ENCODE results near the gene ASTN2. TPM values are rescaled to one million over a fixed set of nuclear protein-coding genes. Genes with fewer than 3 reads are reported as not detected.

ASTN2 gene
- total and polyA plus RNA-seq, 2 donors (not counting 3 experiments of a cell fraction or from before 2014, with no cell fraction given) = 1.0 to 1.9 TPM

DNA sequence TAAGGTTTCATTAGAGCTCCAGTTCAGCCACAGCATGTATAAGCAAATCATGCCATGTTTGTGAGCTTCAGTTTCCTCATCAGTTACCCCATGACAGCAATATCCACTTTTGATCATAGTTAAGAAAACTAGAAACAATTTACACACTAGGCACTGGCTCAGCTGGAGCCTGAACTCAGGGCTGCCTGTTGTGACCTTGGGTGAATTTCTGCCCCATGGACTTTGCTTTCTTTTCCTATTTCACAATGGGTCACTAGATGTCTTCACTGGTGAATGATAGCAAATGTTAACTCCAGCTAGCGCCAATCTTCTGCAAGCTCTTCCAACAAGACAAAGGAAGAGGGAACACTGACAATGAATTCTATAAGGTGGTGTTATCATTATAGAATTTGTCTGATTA, 961.1 kb downstream of the ASTN2 start:
- intact Hi-C loops (cut with micrococcal nuclease) (no loop called here), dilution Hi-C loops (cut with MboI; ENCODE audit: extremely low pct_ligation_motif_present, low sequenced_read_pairs) (no loop called here)
- FAIRE-seq = no peak
- Histone ChIP-seq H3K27ac (ENCODE audit: insufficient read depth, low read depth, low read length) (no peak overlapping the region), H2AFZ (ENCODE audit: low read depth, low read length) (no peak overlapping the region), H3K27me3 (ENCODE audit: control insufficient read depth in 2 of 2, insufficient read depth in 2 of 2, low read length in 2 of 2) (no peaks in the 10 kb centered on the region), H3K36me3 (ENCODE audit: control insufficient read depth in 2 of 2, extremely low read depth in 1 of 2, insufficient read depth in 2 of 2, low read length in 2 of 2) (no peaks in the 10 kb centered on the region), H3K79me2 (ENCODE audit: control insufficient read depth, insufficient read depth, low read length) (no peaks in the 10 kb centered on the region), H3K9ac (replicated peaks; ENCODE audit: extremely low read depth, insufficient read depth, low read length) (no peak overlapping the region), H3K4me2 (ENCODE audit: insufficient read depth, low read length) (no peak overlapping the region), H3K4me1 (ENCODE audit: control insufficient read depth, extremely low read depth, insufficient read depth, low read length) (no peaks in the 10 kb centered on the region), H3K9me3 (replicated peaks; ENCODE audit: control insufficient read depth, insufficient read depth, low read length) (no peaks in the 10 kb centered on the region), H4K20me1 (replicated peaks; ENCODE audit: control insufficient read depth, extremely low read depth, insufficient read depth, low read length) (no peaks in the 10 kb centered on the region), H3K4me3 (replicated peaks in 1 of 3; ENCODE audit: insufficient read depth in 1 of 3, low read depth in 1 of 3, low read length in 3 of 3) (no peak overlapping the region), H3K9me1 (replicated peaks; ENCODE audit: control insufficient read depth, extremely low read depth, insufficient read depth, low read length) (no peaks in the 10 kb centered on the region)
- no TSS peak for BruUV-seq (replicated peaks)
- no peak for TF ChIP-seq MYC (IDR thresholded peaks at IDR 0.05; ENCODE audit: low read depth, low read length)
- no peak for TF ChIP-seq EZH2 (IDR thresholded peaks at IDR 0.05; ENCODE audit: borderline replicate concordance, low read depth, low read length, severe bottlenecking)
- no peak for TF ChIP-seq JUN (IDR thresholded peaks at IDR 0.05; ENCODE audit: borderline replicate concordance, insufficient read depth, insufficient read length, low read depth)
- TF ChIP-seq, protein P1, sequence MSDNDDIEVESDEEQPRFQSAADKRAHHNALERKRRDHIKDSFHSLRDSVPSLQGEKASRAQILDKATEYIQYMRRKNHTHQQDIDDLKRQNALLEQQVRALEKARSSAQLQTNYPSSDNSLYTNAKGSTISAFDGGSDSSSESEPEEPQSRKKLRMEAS (IDR thresholded peaks at IDR 0.05; ENCODE audit: insufficient read depth, insufficient read length) = no peak
- no peak for TF ChIP-seq POLR2A (IDR thresholded peaks at IDR 0.05; ENCODE audit: low read depth, low read length)
- no peak for TF ChIP-seq FOS (IDR thresholded peaks at IDR 0.05; ENCODE audit: borderline replicate concordance, insufficient read depth, low read length)
- TF ChIP-seq, protein P2, sequence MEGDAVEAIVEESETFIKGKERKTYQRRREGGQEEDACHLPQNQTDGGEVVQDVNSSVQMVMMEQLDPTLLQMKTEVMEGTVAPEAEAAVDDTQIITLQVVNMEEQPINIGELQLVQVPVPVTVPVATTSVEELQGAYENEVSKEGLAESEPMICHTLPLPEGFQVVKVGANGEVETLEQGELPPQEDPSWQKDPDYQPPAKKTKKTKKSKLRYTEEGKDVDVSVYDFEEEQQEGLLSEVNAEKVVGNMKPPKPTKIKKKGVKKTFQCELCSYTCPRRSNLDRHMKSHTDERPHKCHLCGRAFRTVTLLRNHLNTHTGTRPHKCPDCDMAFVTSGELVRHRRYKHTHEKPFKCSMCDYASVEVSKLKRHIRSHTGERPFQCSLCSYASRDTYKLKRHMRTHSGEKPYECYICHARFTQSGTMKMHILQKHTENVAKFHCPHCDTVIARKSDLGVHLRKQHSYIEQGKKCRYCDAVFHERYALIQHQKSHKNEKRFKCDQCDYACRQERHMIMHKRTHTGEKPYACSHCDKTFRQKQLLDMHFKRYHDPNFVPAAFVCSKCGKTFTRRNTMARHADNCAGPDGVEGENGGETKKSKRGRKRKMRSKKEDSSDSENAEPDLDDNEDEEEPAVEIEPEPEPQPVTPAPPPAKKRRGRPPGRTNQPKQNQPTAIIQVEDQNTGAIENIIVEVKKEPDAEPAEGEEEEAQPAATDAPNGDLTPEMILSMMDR (IDR thresholded peaks at IDR 0.05; ENCODE audit: extremely low read depth in 1 of 2, insufficient read depth in 1 of 2, low read depth in 1 of 2, low read length in 2 of 2) = no peak
- no peak for TF ChIP-seq GATA2 (IDR thresholded peaks at IDR 0.05; ENCODE audit: insufficient read depth, insufficient read length, low read depth, low read length)
- no peak for TF ChIP-seq POLR2AphosphoS5 (IDR thresholded peaks at IDR 0.05; ENCODE audit: insufficient read depth, low read depth, low read length)
- DNase-seq (ENCODE audit: low read depth, low spot score) = no peak
- ChIA-PET CTCF (no interaction called here), POLR2A (no interaction called here)

Data from endothelial cell of umbilical vein (primary cell).